IMR-90 (cell line): ENCODE measurements around the gene RNPEP. TPM values are rescaled to one million over a fixed set of nuclear protein-coding genes. Genes with fewer than 3 reads are reported as not detected.

Source experiments
- ATAC-seq: fragments of 200-7000 bp; cut with Tn5 transposase; 2 replicates; pipeline ENCODE4 v1.9.1; 2020; ENCODE audit warnings: low read depth, mild to moderate bottlenecking, moderate library complexity
- BruUV-seq: library from RNA; stranded (reverse); fragments of 400-500 nt; replicated peaks from 2 replicates; lab custom pipeline; 2021; lab: Mats Ljungman, UMichigan
- CTCF ChIA-PET: fragments of 300-600 bp; formaldehyde crosslinking; extraction: SDS; loops from one replicate; lab custom pipeline; 2021; ENCODE audit warnings: antibody characterized with exemption; lab: Yijun Ruan, JAX
- POLR2A ChIA-PET: fragments of 300-600 bp; sonication (Branson Sonifier 250); formaldehyde crosslinking; loops from one replicate; lab custom pipeline; 2022; ENCODE audit warnings: antibody characterized with exemption; ENCODE audit not compliant: unreplicated experiment; lab: Charles Lee
- DNase-seq: peaks from one replicate; pipeline ENCODE4 v3.0.0; 2013
- H2AFZ ChIP-seq: replicated peaks from 2 replicates; pipeline ENCODE3; 2013; ENCODE audit warnings: low read length, mild to moderate bottlenecking; ENCODE audit not compliant: poor library complexity
- H2AK5ac ChIP-seq: 2 replicates; pipeline ENCODE4 v1.6.1; 2013; ENCODE audit warnings: low read depth, low read length, inconsistent platforms
- H2AK9ac ChIP-seq: replicated peaks from 2 replicates; pipeline ENCODE3; 2013; ENCODE audit warnings: mild to moderate bottlenecking, low read depth, low read length, moderate library complexity; ENCODE audit not compliant: poor library complexity
- H2BK120ac ChIP-seq: 2 replicates; pipeline ENCODE4 v1.6.1; 2013; ENCODE audit warnings: low read depth, low read length, inconsistent platforms
- H2BK15ac ChIP-seq: 3 replicates; pipeline ENCODE4 v1.6.1; 2013; ENCODE audit warnings: low read depth, low read length, inconsistent platforms
- H2BK20ac ChIP-seq: 2 replicates; pipeline ENCODE4 v1.6.1; 2013; ENCODE audit warnings: low read depth, mild to moderate bottlenecking, inconsistent platforms, low read length, moderate library complexity
- H2BK5ac ChIP-seq: 2 replicates; pipeline ENCODE4 v1.6.1; 2013; ENCODE audit warnings: mild to moderate bottlenecking, low read depth, low read length, inconsistent platforms; ENCODE audit not compliant: poor library complexity, severe bottlenecking
- H3K14ac ChIP-seq: replicated peaks from 2 replicates; pipeline ENCODE4 v1.6.1; 2013; ENCODE audit warnings: low read depth, low read length, inconsistent platforms
- H3K18ac ChIP-seq: 2 replicates; pipeline ENCODE4 v1.6.1; 2013; ENCODE audit warnings: low read depth, low read length, control low read depth
- H3K23ac ChIP-seq: 2 replicates; pipeline ENCODE4 v1.6.1; 2013; ENCODE audit warnings: low read depth, low read length, inconsistent platforms
- H3K27ac ChIP-seq: 2 replicates; pipeline ENCODE4 v1.5.1; 2013; ENCODE audit warnings: mild to moderate bottlenecking, control low read depth, low read length; ENCODE audit not compliant: insufficient read depth
- H3K27me3 ChIP-seq: 2 replicates; pipeline ENCODE4 v1.6.1; 2013; ENCODE audit warnings: low read length; ENCODE audit not compliant: control insufficient read depth, insufficient read depth
- H3K36me3 ChIP-seq: 2 replicates; pipeline ENCODE4 v1.6.1; 2013; ENCODE audit warnings: low read length, mixed read lengths; ENCODE audit not compliant: control insufficient read depth, insufficient read depth
- H3K4ac ChIP-seq: 2 replicates; pipeline ENCODE4 v1.6.1; 2013; ENCODE audit warnings: low read depth, low read length, inconsistent platforms
- H3K4me1 ChIP-seq: 2 replicates; pipeline ENCODE4 v1.6.1; 2013; ENCODE audit warnings: low read length, mixed read lengths; ENCODE audit not compliant: control insufficient read depth, insufficient read depth
- H3K4me2 ChIP-seq: 2 replicates; pipeline ENCODE4 v1.6.1; 2013; ENCODE audit warnings: low read depth, mild to moderate bottlenecking, control low read depth, low read length, moderate library complexity
- H3K4me3 ChIP-seq: 2 replicates; pipeline ENCODE4 v1.5.1; 2013; ENCODE audit warnings: low read depth, mild to moderate bottlenecking, control low read depth, low read length, moderate library complexity; ENCODE audit not compliant: insufficient read depth
- H3K56ac ChIP-seq: 2 replicates; pipeline ENCODE4 v1.6.1; 2013; ENCODE audit warnings: low read length, inconsistent platforms; ENCODE audit not compliant: insufficient read depth; ENCODE audit errors: extremely low read depth
- H3K79me1 ChIP-seq, 2 experiments: 2 replicates each; pipeline ENCODE4 v1.6.1; 2013; ENCODE audit warnings: low read length in 2 of 2, inconsistent platforms in 1 of 2, low read depth in 1 of 2
- H3K9ac ChIP-seq: 2 replicates; pipeline ENCODE4 v1.6.1; 2013; ENCODE audit warnings: low read depth, low read length, control low read depth
- H3K9me1 ChIP-seq: 2 replicates; pipeline ENCODE4 v1.6.1; 2013; ENCODE audit warnings: low read length, inconsistent platforms; ENCODE audit not compliant: insufficient read depth
- H3K9me3 ChIP-seq: 2 replicates; pipeline ENCODE4 v1.6.1; 2013; ENCODE audit warnings: low read length; ENCODE audit not compliant: control insufficient read depth, insufficient read depth
- H4K20me1 ChIP-seq: 2 replicates; pipeline ENCODE4 v1.6.1; 2013; ENCODE audit warnings: low read length, inconsistent platforms; ENCODE audit not compliant: insufficient read depth
- H4K5ac ChIP-seq: 2 replicates; pipeline ENCODE4 v1.6.1; 2013; ENCODE audit warnings: mild to moderate bottlenecking, low read depth, low read length, control low read depth
- H4K8ac ChIP-seq, 2 experiments: 2 replicates each; pipeline ENCODE4 v1.6.1; 2013; ENCODE audit warnings: low read depth in 2 of 2, low read length in 2 of 2, control low read depth in 1 of 2, inconsistent platforms in 1 of 2
- H4K91ac ChIP-seq: 2 replicates; pipeline ENCODE4 v1.6.1; 2013; ENCODE audit warnings: low read depth, low read length, inconsistent platforms; ENCODE audit not compliant: insufficient read depth
- BHLHE40 ChIP-seq: fragments of 150-350 bp; IDR thresholded peaks from 2 replicates; pipeline ENCODE4 v1.6.1; 2016; ENCODE audit warnings: mild to moderate bottlenecking, low read depth, low read length
- CHD1 ChIP-seq: IDR thresholded peaks from 2 replicates; pipeline ENCODE4 v1.6.1; 2012; ENCODE audit warnings: low read depth, low read length, improper control_type of control experiment
- FOS ChIP-seq: fragments of 150-350 bp; IDR thresholded peaks from 2 replicates; pipeline ENCODE4 v1.6.1; 2016; ENCODE audit warnings: low read depth, low read length
- MAFK ChIP-seq: IDR thresholded peaks from 2 replicates; pipeline ENCODE4 v1.6.1; 2012; ENCODE audit warnings: low read depth, low read length, improper control_type of control experiment
- MAZ ChIP-seq: IDR thresholded peaks from 2 replicates; pipeline ENCODE4 v1.6.1; 2012; ENCODE audit warnings: low read depth, mild to moderate bottlenecking, low read length, improper control_type of control experiment, moderate library complexity, borderline replicate concordance
- MXI1 ChIP-seq: IDR thresholded peaks from 2 replicates; pipeline ENCODE4 v1.6.1; 2012; ENCODE audit warnings: low read depth, mild to moderate bottlenecking, low read length, moderate library complexity, borderline replicate concordance
- NFE2L2 ChIP-seq: fragments of 150-350 bp; IDR thresholded peaks from 2 replicates; pipeline ENCODE4 v1.6.1; 2016; ENCODE audit warnings: low read depth, mild to moderate bottlenecking, low read length
- POLR2A ChIP-seq: IDR thresholded peaks from 2 replicates; pipeline ENCODE4 v1.6.1; 2012; ENCODE audit warnings: mild to moderate bottlenecking, low read depth, low read length
- RAD21 ChIP-seq: IDR thresholded peaks from 2 replicates; pipeline ENCODE4 v1.6.1; 2012; ENCODE audit warnings: low read length, improper control_type of control experiment
- RCOR1 ChIP-seq: IDR thresholded peaks from 2 replicates; pipeline ENCODE4 v1.6.1; 2012; ENCODE audit warnings: mild to moderate bottlenecking, low read length, improper control_type of control experiment; ENCODE audit not compliant: insufficient replicate concordance
- RFX5 ChIP-seq: IDR thresholded peaks from 2 replicates; pipeline ENCODE4 v1.8.0; 2012; ENCODE audit warnings: low read depth, mild to moderate bottlenecking, low read length, moderate library complexity
- WGBS, 2 experiments: methylation state at CpG; one replicate each; pipeline versions ENCODE4 v1.1.5 to v1.1.7; 2013; ENCODE audit warnings: missing lambda C conversion rate in 2 of 2; ENCODE audit not compliant: insufficient read length in 1 of 2; ENCODE audit errors: extremely low coverage in 2 of 2; 5-methylcytosine and 5-hydroxymethylcytosine counted together
- dilution Hi-C: fragments of 300-500 bp; cut with HindIII; formaldehyde crosslinking; loops from one replicate; pipeline ENCODE4 v1.14.3; 2018; ENCODE audit warnings: low sequenced_read_pairs; ENCODE audit not compliant: unreplicated experiment
- in situ Hi-C: fragments of 300-500 bp; cut with MboI; formaldehyde crosslinking; loops from 3 replicates; pipeline ENCODE4 v1.14.3; 2019; ENCODE audit warnings: low sequenced_read_pairs, inconsistent platforms, mixed read lengths
- intact Hi-C: fragments of 100-400 bp; cut with micrococcal nuclease; formaldehyde crosslinking; loops from 2 replicates; pipeline ENCODE4 v1.10.0; 2022
- polyA plus RNA-seq, 3 experiments: library from polyadenylated mRNA; depleted of rRNA; stranded (reverse); fragments of >200 nt; gene quantifications; 2 replicates each; pipeline ENCODE4 v1.2.3, GENCODE V29; 2012; ENCODE audit warnings: low replicate concordance in 1 of 3
- total RNA-seq: library from RNA; depleted of rRNA; stranded (reverse); fragments of >200 nt; gene quantifications from 2 replicates; pipeline ENCODE4 v1.2.3, GENCODE V29; 2012
- TF ChIP-seq, protein P1 (sequence below): fragments of 150-350 bp; IDR thresholded peaks from 2 replicates; pipeline ENCODE4 v1.6.1; 2017; ENCODE audit warnings: mild to moderate bottlenecking, antibody characterized with exemption, low read length, low read depth

The RNPEP gene
- total and polyA plus RNA-seq, 2 of the 4 experiments (the other 2 are of a cell fraction) = 49.8 to 75.4 TPM

DNA sequence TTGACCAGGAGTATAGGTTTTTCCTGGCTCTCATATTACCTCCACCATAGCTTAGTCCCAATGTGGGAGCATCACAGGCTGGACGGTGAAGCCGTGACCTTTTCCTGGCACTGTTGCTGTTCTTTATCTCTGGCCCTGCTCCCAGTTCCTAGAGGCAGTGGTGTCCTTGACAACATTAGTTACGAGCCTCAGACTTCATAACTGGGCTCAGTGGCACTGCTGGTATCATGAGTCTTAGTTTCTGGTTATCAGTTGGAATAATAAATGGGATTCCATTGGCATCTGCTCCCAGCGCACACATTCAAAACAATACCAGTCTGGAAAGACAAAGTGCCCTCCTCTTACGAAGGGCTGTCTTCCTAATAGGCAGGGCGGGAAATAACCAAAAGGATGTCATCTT lies 8.0 kb downstream of the RNPEP start:
- H2BK5ac ChIP-seq = no peak overlapping the region
- in situ Hi-C loops (no loop called here), dilution Hi-C loops (no loop called here), intact Hi-C loops (no loop called here)
- no peak overlapping the region for H4K8ac ChIP-seq
- no peak overlapping the region for H3K23ac ChIP-seq
- no peaks in the 10 kb centered on the region; the same call in 1 of the 2 replicates for H4K20me1 ChIP-seq
- H3K27ac ChIP-seq = no peak overlapping the region
- no peak overlapping the region for H3K4me2 ChIP-seq
- H2AFZ ChIP-seq = no peak overlapping the region
- H3K18ac ChIP-seq = no peak overlapping the region
- H3K4me1 ChIP-seq = no peaks in the 10 kb centered on the region
- BruUV-seq = no TSS peak
- H4K91ac ChIP-seq = no peak overlapping the region
- H3K9me3 ChIP-seq = no peaks in the 10 kb centered on the region
- ChIA-PET POLR2A (no interaction called here), CTCF (no interaction called here)
- no peak overlapping the region for H2BK120ac ChIP-seq
- peaks cover 42% of the 10 kb centered on the region for H3K36me3 ChIP-seq
- H3K27me3 ChIP-seq = no peaks in the 10 kb centered on the region
- no peak overlapping the region for H3K4me3 ChIP-seq
- no peak overlapping the region for H2AK5ac ChIP-seq
- DNase-seq (no peak), ATAC-seq (no peak)
- H3K14ac ChIP-seq = no peak overlapping the region
- H3K9me1 ChIP-seq = peaks cover 7% of the 10 kb centered on the region; the same call in 1 of the 2 replicates
- H3K4ac ChIP-seq = no peak overlapping the region
- H3K56ac ChIP-seq = no peak overlapping the region
- no CpG with 5 or more reads among the region's 6 CpGs for WGBS, 2 experiments
- H3K9ac ChIP-seq = no peak overlapping the region
- no peak overlapping the region for H2BK15ac ChIP-seq
- TF ChIP-seq MXI1 = no peak
- TF ChIP-seq CHD1 = no peak
- TF ChIP-seq MAFK = no peak
- no peak for TF ChIP-seq RAD21
- no peak for TF ChIP-seq POLR2A
- no peak for TF ChIP-seq RCOR1
- TF ChIP-seq MAZ = no peak
- TF ChIP-seq FOS = no peak
- no peak for TF ChIP-seq RFX5
- no peak for TF ChIP-seq BHLHE40
- TF ChIP-seq NFE2L2 = no peak
- TF ChIP-seq, protein P1, sequence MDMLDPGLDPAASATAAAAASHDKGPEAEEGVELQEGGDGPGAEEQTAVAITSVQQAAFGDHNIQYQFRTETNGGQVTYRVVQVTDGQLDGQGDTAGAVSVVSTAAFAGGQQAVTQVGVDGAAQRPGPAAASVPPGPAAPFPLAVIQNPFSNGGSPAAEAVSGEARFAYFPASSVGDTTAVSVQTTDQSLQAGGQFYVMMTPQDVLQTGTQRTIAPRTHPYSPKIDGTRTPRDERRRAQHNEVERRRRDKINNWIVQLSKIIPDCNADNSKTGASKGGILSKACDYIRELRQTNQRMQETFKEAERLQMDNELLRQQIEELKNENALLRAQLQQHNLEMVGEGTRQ = no peak
- H2BK20ac ChIP-seq = no peak overlapping the region
- H4K5ac ChIP-seq = no peak overlapping the region
- peaks cover 18 to 35% of the 10 kb centered on the region in 2 experiments for H3K79me1 ChIP-seq
- H2AK9ac ChIP-seq = no peak overlapping the region
